ENCODE data around the gene CCDC27. TPM values are rescaled to one million over a fixed set of nuclear protein-coding genes. Genes with fewer than 3 reads are reported as not detected.

Gene CCDC27
- total RNA-seq, 1 experiment from 2014 or later: not detected

DNA sequence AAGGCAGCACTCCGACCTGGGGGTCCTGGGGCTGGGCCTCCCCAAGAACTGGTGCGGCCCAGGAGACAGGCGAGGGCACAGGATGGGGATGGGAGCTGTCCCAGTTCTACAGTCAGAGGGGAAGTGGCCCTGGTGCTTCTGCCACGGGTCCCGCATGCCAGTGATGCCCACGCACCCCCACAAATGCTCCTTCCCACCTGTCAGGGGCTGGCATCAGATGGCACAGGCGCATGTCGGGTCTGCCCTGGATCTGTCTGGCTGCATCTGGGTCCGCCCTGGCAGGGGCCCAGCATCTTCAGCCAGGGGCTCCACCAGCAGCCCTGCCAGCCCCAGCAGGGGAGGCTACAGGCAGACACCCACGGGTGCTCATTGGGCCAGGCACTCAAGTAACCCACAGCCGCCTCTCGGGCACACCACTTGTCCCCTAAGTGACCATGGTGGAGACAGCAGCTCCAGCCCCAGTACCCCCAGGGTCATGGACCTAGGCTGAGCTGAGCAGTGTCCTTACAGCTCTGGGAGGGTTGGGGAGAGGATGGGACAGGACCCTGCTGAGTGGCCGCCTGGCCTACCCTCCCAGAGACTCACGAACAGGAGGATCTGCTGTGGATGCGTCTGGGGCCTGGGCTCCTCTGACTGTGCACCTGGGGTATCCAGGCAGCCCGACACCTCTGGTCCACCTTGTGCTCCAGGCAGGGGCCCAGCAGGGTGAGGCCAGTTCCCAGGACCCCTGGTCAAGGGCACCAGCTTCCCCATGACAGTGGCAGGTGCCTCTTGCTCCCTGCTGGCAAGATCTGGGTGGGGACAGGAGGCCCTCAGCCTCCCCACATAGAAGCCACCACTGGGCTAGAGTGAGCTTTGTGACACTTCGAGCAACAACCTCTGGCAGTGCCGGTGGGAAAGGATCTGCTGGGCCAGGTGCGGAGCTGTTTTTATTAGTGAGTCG is 25.7 kb downstream of the CCDC27 start (continued):
- TF ChIP-seq SIN3A (IDR thresholded peaks at IDR 0.05; ENCODE audit: low read depth): no peak

GRCh38 chr1:3778590-3779264 is 26.5 kb downstream of the CCDC27 start:
- CTCF ChIA-PET: no interaction called here
- no peaks in the 10 kb centered on the region for H3K9me2 ChIP-seq (ENCODE audit: insufficient read depth)

GRCh38 chr1:3779265-3779911 is 27.1 kb downstream of the CCDC27 start:
- H3K79me2 ChIP-seq (ENCODE audit: insufficient read depth, low read length): no peaks in the 10 kb centered on the region
- ChIA-PET POLR2A (no interaction called here), RAD21 (ENCODE audit: low non-redundant PET in 1 of 2, low total read pairs in 2 of 2, uncharacterized antibody in 2 of 2, unreplicated experiment in 2 of 2) (no interaction called here), CTCF (no interaction called here)
- no peak overlapping the region for H3K27ac ChIP-seq (ENCODE audit: low read depth, low read length)
- H3K4me2 ChIP-seq (ENCODE audit: low read length): no peak overlapping the region
- H2AFZ ChIP-seq (ENCODE audit: low read depth, low read length, poor library complexity, severe bottlenecking): no peak overlapping the region
- no TSS peak for BruUV-seq (replicated peaks)
- no peak for DNase-seq (ENCODE audit: low read depth, low spot score)
- H3K27me3 ChIP-seq (ENCODE audit: insufficient read depth, low read length): no peaks in the 10 kb centered on the region
- intact Hi-C loops (cut with micrococcal nuclease): no loop called here
- no peak overlapping the region for H3K4me3 ChIP-seq (replicated peaks in 1 of 2; ENCODE audit: low read depth in 1 of 2, low read length in 2 of 2)
- H3K36me3 ChIP-seq (ENCODE audit: control insufficient read depth in 1 of 2, insufficient read depth in 2 of 2, low read length in 2 of 2): peaks cover 20 to 28% of the 10 kb centered on the region in 2 experiments; a peak in 3 of 4 replicates
- H3K9ac ChIP-seq (ENCODE audit: low read length): no peak overlapping the region
- no peaks in the 10 kb centered on the region for H4K20me1 ChIP-seq (ENCODE audit: insufficient read depth)
- no peaks in the 10 kb centered on the region for H3K9me3 ChIP-seq (ENCODE audit: control insufficient read depth in 1 of 2, insufficient read depth in 1 of 2, low read depth in 1 of 2, low read length in 2 of 2)
- H3K9me2 ChIP-seq (ENCODE audit: insufficient read depth): no peaks in the 10 kb centered on the region
- H3K4me1 ChIP-seq (ENCODE audit: control insufficient read depth in 1 of 2, insufficient read depth in 2 of 2, low read length in 2 of 2): peaks cover 16 to 21% of the 10 kb centered on the region in 2 experiments
- ATAC-seq: no peak
- TF ChIP-seq, protein P1, sequence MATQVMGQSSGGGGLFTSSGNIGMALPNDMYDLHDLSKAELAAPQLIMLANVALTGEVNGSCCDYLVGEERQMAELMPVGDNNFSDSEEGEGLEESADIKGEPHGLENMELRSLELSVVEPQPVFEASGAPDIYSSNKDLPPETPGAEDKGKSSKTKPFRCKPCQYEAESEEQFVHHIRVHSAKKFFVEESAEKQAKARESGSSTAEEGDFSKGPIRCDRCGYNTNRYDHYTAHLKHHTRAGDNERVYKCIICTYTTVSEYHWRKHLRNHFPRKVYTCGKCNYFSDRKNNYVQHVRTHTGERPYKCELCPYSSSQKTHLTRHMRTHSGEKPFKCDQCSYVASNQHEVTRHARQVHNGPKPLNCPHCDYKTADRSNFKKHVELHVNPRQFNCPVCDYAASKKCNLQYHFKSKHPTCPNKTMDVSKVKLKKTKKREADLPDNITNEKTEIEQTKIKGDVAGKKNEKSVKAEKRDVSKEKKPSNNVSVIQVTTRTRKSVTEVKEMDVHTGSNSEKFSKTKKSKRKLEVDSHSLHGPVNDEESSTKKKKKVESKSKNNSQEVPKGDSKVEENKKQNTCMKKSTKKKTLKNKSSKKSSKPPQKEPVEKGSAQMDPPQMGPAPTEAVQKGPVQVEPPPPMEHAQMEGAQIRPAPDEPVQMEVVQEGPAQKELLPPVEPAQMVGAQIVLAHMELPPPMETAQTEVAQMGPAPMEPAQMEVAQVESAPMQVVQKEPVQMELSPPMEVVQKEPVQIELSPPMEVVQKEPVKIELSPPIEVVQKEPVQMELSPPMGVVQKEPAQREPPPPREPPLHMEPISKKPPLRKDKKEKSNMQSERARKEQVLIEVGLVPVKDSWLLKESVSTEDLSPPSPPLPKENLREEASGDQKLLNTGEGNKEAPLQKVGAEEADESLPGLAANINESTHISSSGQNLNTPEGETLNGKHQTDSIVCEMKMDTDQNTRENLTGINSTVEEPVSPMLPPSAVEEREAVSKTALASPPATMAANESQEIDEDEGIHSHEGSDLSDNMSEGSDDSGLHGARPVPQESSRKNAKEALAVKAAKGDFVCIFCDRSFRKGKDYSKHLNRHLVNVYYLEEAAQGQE (IDR thresholded peaks at IDR 0.05; ENCODE audit: low read depth): no peak
- TF ChIP-seq SP1 (IDR thresholded peaks at IDR 0.05; ENCODE audit: low read depth) (no peak), EGR1 (IDR thresholded peaks at IDR 0.05; ENCODE audit: low read depth) (no peak), TCF7L2 (IDR thresholded peaks at IDR 0.05; ENCODE audit: borderline replicate concordance, extremely low read depth, insufficient read depth, insufficient read length) (no peak), MAX (IDR thresholded peaks at IDR 0.05) (no peak), ELF1 (IDR thresholded peaks at IDR 0.05; ENCODE audit: borderline replicate concordance, low read depth) (no peak), EZH2 (IDR thresholded peaks at IDR 0.05) (no peak), RAD21 (IDR thresholded peaks at IDR 0.05; ENCODE audit: low read depth) (no peak), JUND (IDR thresholded peaks at IDR 0.05) (no peak)

More at GRCh38 chr1:3778590-3779264, 26.5 kb downstream of the CCDC27 start:
- Histone ChIP-seq H3K27me3 (ENCODE audit: insufficient read depth, low read length) (no peaks in the 10 kb centered on the region), H3K36me3 (ENCODE audit: control insufficient read depth in 1 of 2, insufficient read depth in 2 of 2, low read length in 2 of 2) (peaks cover 20 to 24% of the 10 kb centered on the region in 2 experiments; a peak in 3 of 4 replicates), H3K79me2 (ENCODE audit: insufficient read depth, low read length) (no peaks in the 10 kb centered on the region), H3K4me1 (ENCODE audit: control insufficient read depth in 1 of 2, insufficient read depth in 2 of 2, low read length in 2 of 2) (peaks cover 16 to 22% of the 10 kb centered on the region in 2 experiments), H3K9me3 (ENCODE audit: control insufficient read depth in 1 of 2, insufficient read depth in 1 of 2, low read depth in 1 of 2, low read length in 2 of 2) (no peaks in the 10 kb centered on the region), H4K20me1 (ENCODE audit: insufficient read depth) (no peaks in the 10 kb centered on the region), H3K4me2 (ENCODE audit: low read length) (no peak overlapping the region), H3K27ac (ENCODE audit: low read depth, low read length) (no peak overlapping the region), H3K9ac (ENCODE audit: low read length) (no peak overlapping the region), H2AFZ (ENCODE audit: low read depth, low read length, poor library complexity, severe bottlenecking) (no peak overlapping the region), H3K4me3 (replicated peaks in 1 of 2; ENCODE audit: low read depth in 1 of 2, low read length in 2 of 2) (no peak overlapping the region)
- no peak for ATAC-seq
- POLR2A ChIA-PET: no interaction called here
- no peak for DNase-seq (ENCODE audit: low read depth, low spot score)
- RAD21 ChIA-PET (ENCODE audit: low non-redundant PET in 1 of 2, low total read pairs in 2 of 2, uncharacterized antibody in 2 of 2, unreplicated experiment in 2 of 2): no interaction called here
- TF ChIP-seq ATF3 (IDR thresholded peaks at IDR 0.05): no peak
- intact Hi-C loops (cut with micrococcal nuclease): no loop called here
- BruUV-seq (replicated peaks): no TSS peak

Measured in HCT116 (cell line).